ENCODE results near the gene PAIP2B. TPM values are rescaled to one million over a fixed set of nuclear protein-coding genes. Genes with fewer than 3 reads are reported as not detected.
"Not testable (repeated sequence)": the region's sequence is repeated elsewhere in the genome, so short reads cannot be mapped to it uniquely, and the experiment has no call there.

PAIP2B gene
- total RNA-seq, 1 experiment from 2014 or later: 3.1 TPM

GRCh38 chr2:71191570-71191943 is 35.3 kb downstream of the PAIP2B start:
- no peaks in the 10 kb centered on the region for H3K27me3 ChIP-seq

GRCh38 chr2:71190656-71191569 is 36.0 kb downstream of the PAIP2B start:
- no peaks in the 10 kb centered on the region for H3K27me3 ChIP-seq
- H3K27ac ChIP-seq: no peak overlapping the region
- no peaks in the 10 kb centered on the region for H3K4me1 ChIP-seq
- no peaks in the 10 kb centered on the region for H3K36me3 ChIP-seq
- no peak overlapping the region for H3K4me3 ChIP-seq
- H3K9me3 ChIP-seq (replicated peaks): no peaks in the 10 kb centered on the region
- peak in 1 of 2 experiments; percentile 31 for DNase-seq

More at GRCh38 chr2:71191570-71191943, 35.3 kb downstream of the PAIP2B start:
- H3K27ac ChIP-seq: no peak overlapping the region
- no peaks in the 10 kb centered on the region for H3K4me1 ChIP-seq
- H3K9me3 ChIP-seq (replicated peaks): no peaks in the 10 kb centered on the region
- no peak for DNase-seq
- no peaks in the 10 kb centered on the region for H3K36me3 ChIP-seq
- H3K4me3 ChIP-seq: no peak overlapping the region

DNA sequence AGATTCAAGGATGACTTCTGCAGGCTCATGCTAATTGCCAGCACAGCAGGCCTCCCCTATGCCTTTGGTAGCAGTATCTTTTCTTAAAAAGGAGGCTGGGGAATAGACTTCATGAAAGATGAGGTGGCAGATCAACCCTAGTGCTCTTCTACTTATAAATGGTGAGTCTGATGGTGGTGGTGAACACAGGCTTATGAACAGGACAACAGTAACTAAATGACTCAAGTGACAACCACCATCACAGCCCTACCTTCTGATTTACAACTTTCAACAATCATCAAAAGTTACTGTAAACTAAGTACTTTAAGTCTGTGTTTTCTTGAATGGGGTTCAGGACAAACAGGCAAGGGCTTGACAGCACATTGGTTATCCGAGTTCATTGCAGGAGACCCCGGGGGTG is 39.3 kb downstream of the PAIP2B start:
- no peak for DNase-seq
- no peaks in the 10 kb centered on the region for H3K4me1 ChIP-seq
- no peaks in the 10 kb centered on the region for H3K36me3 ChIP-seq
- no peaks in the 10 kb centered on the region for H3K27me3 ChIP-seq
- H3K4me3 ChIP-seq: no peak overlapping the region
- H3K9me3 ChIP-seq (replicated peaks): no peaks in the 10 kb centered on the region
- no peak overlapping the region for H3K27ac ChIP-seq

DNA sequence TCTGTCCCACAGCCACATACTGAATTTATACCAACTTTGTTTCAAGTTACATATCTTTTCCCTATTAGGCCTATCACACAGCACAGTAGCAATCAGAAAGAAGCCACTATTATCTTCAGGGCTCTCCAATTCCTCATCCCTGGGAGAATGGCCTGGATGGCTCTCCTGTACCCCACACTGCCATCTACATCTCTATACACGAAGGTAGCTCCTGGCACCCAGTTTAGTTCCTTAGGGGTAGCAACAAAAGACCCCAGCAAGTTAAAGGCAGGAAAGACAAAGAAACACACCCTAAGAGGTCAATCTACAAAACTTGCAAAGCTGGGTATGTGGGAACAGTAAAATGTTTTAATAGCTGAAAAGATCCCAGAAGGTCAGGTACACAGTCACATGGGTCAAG is 39.9 kb downstream of the PAIP2B start:
- H3K27me3 ChIP-seq: no peaks in the 10 kb centered on the region
- H3K27ac ChIP-seq: no peak overlapping the region
- H3K9me3 ChIP-seq (replicated peaks): no peaks in the 10 kb centered on the region
- no peak overlapping the region for H3K4me3 ChIP-seq
- no peaks in the 10 kb centered on the region for H3K4me1 ChIP-seq
- no peaks in the 10 kb centered on the region for H3K36me3 ChIP-seq
- DNase-seq: no peak

GRCh38 chr2:71183306-71184115 is 43.4 kb downstream of the PAIP2B start:
- not testable (repeated sequence) for DNase-seq; H3K4me3 ChIP-seq; H3K9me3 ChIP-seq (replicated peaks); H3K27ac ChIP-seq; H3K36me3 ChIP-seq; H3K27me3 ChIP-seq; H3K4me1 ChIP-seq

DNA sequence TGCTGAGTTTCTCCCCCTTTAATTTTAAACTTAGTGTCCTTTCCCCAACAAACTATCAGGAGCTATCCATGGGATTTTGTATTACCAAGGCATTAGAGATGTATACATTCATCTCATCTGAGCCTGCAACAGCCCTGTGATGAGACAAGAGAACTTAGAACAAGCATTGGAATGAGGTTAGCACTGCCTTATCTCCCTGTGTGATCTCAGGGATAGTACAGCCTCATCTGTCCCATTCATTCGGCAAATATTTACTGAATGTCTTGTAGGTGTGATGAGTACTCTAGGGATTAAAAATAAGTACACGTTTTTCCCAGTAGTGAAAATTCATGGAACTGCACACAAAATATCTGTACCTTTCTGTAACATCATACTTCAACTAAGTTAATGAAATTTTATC is 45.6 kb downstream of the PAIP2B start:
- H3K4me1 ChIP-seq: no peaks in the 10 kb centered on the region
- no peaks in the 10 kb centered on the region for H3K9me3 ChIP-seq (replicated peaks)
- no peak for DNase-seq
- no peak overlapping the region for H3K4me3 ChIP-seq
- no peaks in the 10 kb centered on the region for H3K27me3 ChIP-seq
- no peak overlapping the region for H3K27ac ChIP-seq
- H3K36me3 ChIP-seq: no peaks in the 10 kb centered on the region

- not testable (repeated sequence) for H3K9me3 ChIP-seq (replicated peaks); H3K27ac ChIP-seq; H3K27me3 ChIP-seq; H3K36me3 ChIP-seq; DNase-seq; H3K4me1 ChIP-seq; H3K4me3 ChIP-seq
These were observed 48.1 kb downstream of the PAIP2B start for GRCh38 chr2:71178836-71179235.

GRCh38 chr2:71174207-71174606 is 52.7 kb downstream of the PAIP2B start:
- no peaks in the 10 kb centered on the region; the same call in 1 of the 2 replicates for H3K9me3 ChIP-seq (replicated peaks)
- no peak overlapping the region for H3K4me3 ChIP-seq
- H3K4me1 ChIP-seq: no peaks in the 10 kb centered on the region
- H3K27me3 ChIP-seq: no peaks in the 10 kb centered on the region; the same call in 1 of the 2 replicates
- H3K36me3 ChIP-seq: no peaks in the 10 kb centered on the region
- no peak for DNase-seq
- H3K27ac ChIP-seq: no peak overlapping the region

GRCh38 chr2:71173096-71173495 is 53.8 kb downstream of the PAIP2B start:
- DNase-seq: no peak
- H3K27me3 ChIP-seq: no peaks in the 10 kb centered on the region; the same call in 1 of the 2 replicates
- H3K4me1 ChIP-seq: no peaks in the 10 kb centered on the region
- no peaks in the 10 kb centered on the region; the same call in 1 of the 2 replicates for H3K9me3 ChIP-seq (replicated peaks)
- no peaks in the 10 kb centered on the region for H3K36me3 ChIP-seq
- H3K27ac ChIP-seq: no peak overlapping the region
- no peak overlapping the region for H3K4me3 ChIP-seq

- Histone ChIP-seq H3K4me3 (no peak overlapping the region), H3K4me1 (no peaks in the 10 kb centered on the region), H3K27ac (no peak overlapping the region), H3K36me3 (no peaks in the 10 kb centered on the region), H3K9me3 (replicated peaks) (no peaks in the 10 kb centered on the region; the same call in 1 of the 2 replicates), H3K27me3 (no peaks in the 10 kb centered on the region; the same call in 1 of the 2 replicates)
- DNase-seq: no peak
These were observed 60.1 kb downstream of the PAIP2B start for GRCh38 chr2:71166812-71167211.

DNA sequence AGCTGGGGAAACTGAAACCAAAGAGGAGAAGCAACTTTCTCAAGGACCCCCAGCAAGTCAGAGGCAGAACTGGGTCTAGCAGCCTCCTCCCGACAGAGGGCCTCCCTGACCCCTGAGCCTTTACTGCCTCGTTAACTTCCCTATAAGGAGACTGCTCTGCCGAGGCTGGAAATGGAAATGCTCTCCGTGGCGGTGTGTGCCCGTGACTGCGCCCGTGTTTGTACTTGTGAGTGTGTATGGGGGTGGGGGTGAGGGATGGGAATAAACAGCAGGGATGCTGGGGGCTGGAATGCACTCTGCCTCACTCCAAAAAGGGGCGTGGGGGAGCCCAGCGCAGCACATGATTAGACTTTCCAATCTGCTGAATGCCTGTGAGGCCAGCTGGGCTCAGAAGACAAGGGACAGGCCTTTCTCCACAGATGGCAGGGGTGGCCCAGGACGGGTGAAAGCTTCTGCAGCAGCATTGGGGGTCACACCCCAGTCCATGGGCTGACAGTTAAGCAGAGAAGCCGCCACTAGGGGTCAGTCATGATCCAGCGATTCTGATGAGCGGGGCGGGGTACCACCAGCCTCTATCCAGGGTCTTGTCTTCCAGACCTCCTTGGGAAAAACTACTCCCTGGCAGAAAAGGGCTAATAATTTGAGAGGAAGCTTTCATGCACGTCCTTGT is 69.6 kb downstream of the PAIP2B start:
- Histone ChIP-seq H3K36me3 (no peaks in the 10 kb centered on the region), H3K27ac (no peak overlapping the region), H3K4me3 (peak overlapping the region; percentile 25), H3K9me3 (replicated peaks) (no peaks in the 10 kb centered on the region), H3K27me3 (no peaks in the 10 kb centered on the region), H3K4me1 (peaks cover 4% of the 10 kb centered on the region; the same call in 1 of the 2 replicates)
- DNase-seq: peak; percentile 72 to 88

DNA sequence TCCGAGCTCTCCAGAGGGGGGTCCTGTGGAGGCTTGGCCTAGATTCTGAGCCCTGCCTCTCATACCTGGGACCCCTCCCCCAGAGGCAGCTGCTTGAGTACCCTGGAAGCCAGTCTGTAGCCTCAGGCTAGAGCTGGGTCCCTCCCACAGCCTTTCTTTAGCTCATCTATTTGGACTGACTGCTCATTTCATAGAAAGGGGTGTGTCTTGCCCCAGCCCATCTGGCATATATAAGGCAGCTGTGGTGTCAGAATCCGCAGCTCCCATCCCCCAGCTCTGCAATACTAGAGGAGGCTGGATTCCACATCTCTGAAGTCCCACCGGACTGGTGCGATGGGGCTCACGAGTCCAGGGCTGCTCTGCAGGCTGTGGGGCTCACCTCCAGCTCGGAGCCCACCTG is 70.3 kb downstream of the PAIP2B start:
- Histone ChIP-seq H3K4me3 (peak overlapping the region; percentile 25), H3K27ac (no peak overlapping the region), H3K27me3 (no peaks in the 10 kb centered on the region), H3K36me3 (no peaks in the 10 kb centered on the region), H3K9me3 (replicated peaks) (no peaks in the 10 kb centered on the region), H3K4me1 (peaks cover 4% of the 10 kb centered on the region; the same call in 1 of the 2 replicates)
- DNase-seq: peak; percentile 87 to 91

DNA sequence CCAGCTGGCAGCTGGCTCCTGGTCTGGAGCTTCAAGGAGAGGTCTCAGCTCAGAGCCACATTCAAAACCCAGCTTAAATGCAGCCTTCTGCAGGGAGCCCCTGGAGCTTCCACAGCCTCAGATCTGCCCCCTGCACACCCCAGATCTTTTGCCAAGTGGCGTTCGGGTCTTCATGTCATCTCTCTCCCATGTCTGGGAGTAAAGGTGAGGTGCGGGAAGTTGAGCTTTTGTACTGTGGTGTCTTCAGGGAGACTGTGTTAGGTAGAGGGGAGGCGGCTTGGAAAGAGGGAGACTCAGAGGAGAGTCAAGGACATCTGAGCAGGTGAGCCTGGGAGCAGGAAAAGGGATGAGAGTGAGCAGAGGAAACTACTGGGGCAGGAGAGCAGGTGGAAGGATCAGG is 71.1 kb downstream of the PAIP2B start:
- Histone ChIP-seq H3K36me3 (no peaks in the 10 kb centered on the region; the same call in 1 of the 2 replicates), H3K9me3 (replicated peaks) (no peaks in the 10 kb centered on the region), H3K27ac (no peak overlapping the region), H3K27me3 (no peaks in the 10 kb centered on the region), H3K4me1 (peaks cover 4% of the 10 kb centered on the region; the same call in 1 of the 2 replicates), H3K4me3 (no peak overlapping the region)
- DNase-seq: no peak

DNA sequence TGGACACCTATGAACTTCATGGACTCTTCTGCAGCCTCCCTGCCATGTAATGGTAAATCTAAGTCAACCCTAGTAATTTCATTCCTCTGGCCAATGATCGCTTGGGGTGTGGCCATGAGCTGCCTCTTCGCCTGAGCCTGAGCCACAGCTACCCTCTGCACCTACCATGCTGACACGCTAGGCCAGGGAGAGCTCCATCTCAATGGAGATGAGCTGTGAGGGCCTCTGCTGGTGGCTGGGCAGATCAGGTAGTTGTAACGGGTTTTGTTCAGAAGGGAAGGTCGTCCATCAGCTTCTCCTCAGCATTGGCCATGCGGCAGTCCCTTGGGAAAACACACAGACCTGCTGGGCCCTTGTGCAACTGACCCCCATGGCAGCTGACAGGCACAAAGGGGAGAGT is 72.1 kb downstream of the PAIP2B start:
- Histone ChIP-seq H3K27ac (no peak overlapping the region), H3K4me1 (peaks cover 4% of the 10 kb centered on the region; the same call in 1 of the 2 replicates), H3K9me3 (replicated peaks) (no peaks in the 10 kb centered on the region), H3K4me3 (no peak overlapping the region), H3K36me3 (peaks cover 9% of the 10 kb centered on the region), H3K27me3 (no peaks in the 10 kb centered on the region)
- DNase-seq: no peak

Measured in SJCRH30 (cell line).